ENCODE data around the gene DDB1. TPM values are rescaled to one million over a fixed set of nuclear protein-coding genes. Genes with fewer than 3 reads are reported as not detected.

The DDB1 gene
- total RNA-seq, 1 experiment from 2014 or later, result 297 TPM

- DNase-seq, result no peak
- Histone ChIP-seq H3K4ac (ENCODE audit: low read depth, low read length) (no peak overlapping the region), H3K27ac (ENCODE audit: insufficient read length, low read depth, low read length) (no peak overlapping the region), H3K23me2 (ENCODE audit: insufficient read length, low read depth, low read length, poor library complexity, severe bottlenecking) (peaks cover 7% of the 10 kb centered on the region), H2BK12ac (ENCODE audit: insufficient read length, low read depth, low read length) (no peak overlapping the region), H3K4me2 (ENCODE audit: insufficient read depth, insufficient read length, low read length) (no peak overlapping the region), H2AFZ (ENCODE audit: low read length) (no peak overlapping the region), H3K9me3 (ENCODE audit: control insufficient read depth, low read depth, low read length) (no peaks in the 10 kb centered on the region), H2BK20ac (ENCODE audit: low read depth, low read length, poor library complexity, severe bottlenecking) (no peak overlapping the region), H4K20me1 (ENCODE audit: control insufficient read depth, insufficient read depth, insufficient read length) (no peaks in the 10 kb centered on the region), H3K4me1 (ENCODE audit: insufficient read depth, low read length) (no peaks in the 10 kb centered on the region; the same call in 1 of the 2 replicates), H3K79me2 (ENCODE audit: insufficient read depth, low read length) (no peaks in the 10 kb centered on the region), H4K8ac (replicated peaks; ENCODE audit: insufficient read length, low read depth, low read length) (no peak overlapping the region), H3K79me1 (ENCODE audit: insufficient read depth, low read depth, low read length, poor library complexity, severe bottlenecking) (no peaks in the 10 kb centered on the region), H3T11ph (ENCODE audit: low read length) (no peak overlapping the region), H2AK5ac (ENCODE audit: insufficient read length, low read length) (no peak overlapping the region), H2BK15ac (ENCODE audit: low read depth, low read length) (no peak overlapping the region), H3K23ac (ENCODE audit: insufficient read length, low read depth, low read length) (no peak overlapping the region), H3K18ac (ENCODE audit: insufficient read length, low read depth, low read length) (no peak overlapping the region), H3K27me3 (ENCODE audit: insufficient read depth, low read length) (no peaks in the 10 kb centered on the region), H3K14ac (ENCODE audit: insufficient read depth, low read length) (no peak overlapping the region), H4K91ac (ENCODE audit: insufficient read length, low read depth, low read length) (no peak overlapping the region), H2BK5ac (ENCODE audit: insufficient read length, low read length) (no peak overlapping the region), H3K9ac (ENCODE audit: extremely low read depth, insufficient read length, low read length) (no peak overlapping the region), H4K5ac (ENCODE audit: insufficient read length, low read depth, low read length) (no peak overlapping the region), H3K56ac (ENCODE audit: insufficient read length, low read depth, low read length) (no peak overlapping the region), H2BK120ac (ENCODE audit: low read depth, low read length, poor library complexity, severe bottlenecking) (no peak overlapping the region)
- no peak overlapping the region for H3K27ac Mint-ChIP-seq
- no peaks in the 10 kb centered on the region for H3K27me3 Mint-ChIP-seq (ENCODE audit: low read depth)
- no peak overlapping the region for H3K4me3 Mint-ChIP-seq
- peaks cover 4 to 40% (median 29%) of the 10 kb centered on the region in 3 experiments for H3K36me3 Mint-ChIP-seq (ENCODE audit: insufficient read depth in 1 of 3, low read depth in 3 of 3)
- no peak for TF ChIP-seq CTCF (conservative IDR thresholded peaks at IDR 0.05)
- no CpG with 5 or more reads among the region's 15 CpGs for WGBS (ENCODE audit: extremely low coverage, insufficient read length, low lambda C conversion rate)
- H3K9me3 Mint-ChIP-seq, result no peaks in the 10 kb centered on the region; a peak in 1 of 5 replicates
- peaks cover 22 to 26% of the 10 kb centered on the region in 2 experiments for H3K4me1 Mint-ChIP-seq
Observed at GRCh38 chr11:61337706-61338470, 5.0 kb upstream of the DDB1 start.
